Activated naive CD4-positive, alpha-beta T cell treated with anti-CD3 and anti-CD28 coated beads, Interleukin-2, amount 50 U/mL, for 72 hours (primary cell): ENCODE data around the gene AQP5. TPM values are rescaled to one million over a fixed set of nuclear protein-coding genes. Genes with fewer than 3 reads are reported as not detected.

Source experiments
- ATAC-seq, 2 donors: fragments of 150-1000 bp; cut with Tn5 transposase; 2 replicates each; pipeline ENCODE4 v1.10.0; 2021; ENCODE audit warnings: mild to moderate bottlenecking in 2 of 2, moderate library complexity in 2 of 2
- DNase-seq, 2 donors: peaks; one replicate each; pipeline ENCODE4 v3.0.0; 2021 to 2022; ENCODE audit warnings: low spot score in 2 of 2
- H3K27ac Mint-ChIP-seq, 2 donors: one replicate each; pipeline ENCODE4 v1.8.0; 2022; ENCODE audit warnings: mild to moderate bottlenecking in 2 of 2, mixed read lengths in 2 of 2
- H3K36me3 Mint-ChIP-seq, 2 donors: one replicate each; pipeline ENCODE4 v1.8.0; 2022; ENCODE audit warnings: mixed read lengths in 2 of 2
- H3K9me3 Mint-ChIP-seq, 2 donors: one replicate each; pipeline ENCODE4 v1.8.0; 2022; ENCODE audit warnings: mixed read lengths in 2 of 2
- total RNA-seq, 2 donors: library from RNA; stranded (reverse); gene quantifications; one replicate each; pipeline ENCODE4 v1.2.3, GENCODE V29; 2022

AQP5 gene
- total RNA-seq, 2 donors from 2014 or later: not detected

- ATAC-seq: no peak
- Mint-ChIP-seq H3K27ac (no peak overlapping the region), H3K9me3 (no peaks in the 10 kb centered on the region), H3K36me3 (no peaks in the 10 kb centered on the region)
- DNase-seq: peak in 1 of 2 donors; percentile 51
Observed at GRCh38 chr12:49944046-49944445, 17.6 kb upstream of the AQP5 start.

DNA sequence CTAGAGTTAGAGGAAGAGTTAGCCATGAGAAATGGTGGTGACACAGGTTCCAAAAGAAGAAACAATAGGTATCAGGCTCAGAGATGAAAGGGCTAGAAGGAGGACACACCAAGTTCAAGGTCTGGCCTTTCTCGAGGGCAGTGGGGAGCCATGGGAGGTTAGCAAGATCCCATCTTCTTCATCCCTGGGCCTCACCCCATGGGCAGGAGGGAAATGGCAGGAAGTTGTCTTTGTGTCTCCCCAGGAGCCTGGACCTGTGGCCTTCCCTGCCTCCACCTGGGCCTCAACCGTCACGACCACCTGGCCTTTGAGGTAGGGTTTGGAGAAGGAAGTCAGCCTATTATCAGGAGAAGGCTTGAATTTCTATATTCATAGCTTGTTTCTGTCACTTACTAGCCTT, 17.0 kb upstream of the AQP5 start:
- H3K36me3 Mint-ChIP-seq: no peaks in the 10 kb centered on the region
- no peak for ATAC-seq
- no peaks in the 10 kb centered on the region for H3K9me3 Mint-ChIP-seq
- peak in 1 of 2 donors; percentile 44 for DNase-seq
- H3K27ac Mint-ChIP-seq: peak overlapping the region; percentile 17 to 84

- peak; percentile 90 to 92 for DNase-seq
- no peaks in the 10 kb centered on the region for H3K9me3 Mint-ChIP-seq
- H3K36me3 Mint-ChIP-seq: no peaks in the 10 kb centered on the region
- peak; percentile 99 to 100 for ATAC-seq
- peak overlapping the region; percentile 84 to 88 for H3K27ac Mint-ChIP-seq
Observed at GRCh38 chr12:49945394-49946080, 16.1 kb upstream of the AQP5 start.

GRCh38 chr12:49946086-49946485, 15.6 kb upstream of the AQP5 start:
- DNase-seq (no peak), ATAC-seq (no peak)
- no peaks in the 10 kb centered on the region for H3K36me3 Mint-ChIP-seq
- peak overlapping the region in 1 of 2 donors; percentile 84 for H3K27ac Mint-ChIP-seq
- no peaks in the 10 kb centered on the region for H3K9me3 Mint-ChIP-seq

DNA sequence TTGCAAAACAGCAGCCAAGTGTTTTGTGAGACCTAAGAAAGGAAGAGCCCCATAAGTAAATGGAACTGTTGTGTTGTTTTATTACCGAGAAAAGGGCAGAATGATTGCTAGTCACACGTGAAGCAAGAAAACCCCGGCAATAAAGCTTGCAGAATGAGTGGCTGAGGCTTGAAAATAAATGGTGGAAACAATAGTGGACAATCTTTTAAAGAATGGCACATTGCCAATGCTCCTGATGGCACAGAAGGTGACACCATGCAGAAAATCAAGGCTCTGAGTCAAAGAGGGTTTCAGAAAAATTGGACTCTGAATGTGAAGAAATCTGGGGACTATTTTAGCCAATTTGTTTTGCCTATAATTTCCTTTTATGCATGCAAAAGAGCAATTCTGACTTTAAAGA, 15.2 kb upstream of the AQP5 start:
- Mint-ChIP-seq H3K9me3 (no peaks in the 10 kb centered on the region), H3K27ac (peak overlapping the region in 1 of 2 donors; percentile 84), H3K36me3 (no peaks in the 10 kb centered on the region)
- ATAC-seq (no peak), DNase-seq (no peak)

DNA sequence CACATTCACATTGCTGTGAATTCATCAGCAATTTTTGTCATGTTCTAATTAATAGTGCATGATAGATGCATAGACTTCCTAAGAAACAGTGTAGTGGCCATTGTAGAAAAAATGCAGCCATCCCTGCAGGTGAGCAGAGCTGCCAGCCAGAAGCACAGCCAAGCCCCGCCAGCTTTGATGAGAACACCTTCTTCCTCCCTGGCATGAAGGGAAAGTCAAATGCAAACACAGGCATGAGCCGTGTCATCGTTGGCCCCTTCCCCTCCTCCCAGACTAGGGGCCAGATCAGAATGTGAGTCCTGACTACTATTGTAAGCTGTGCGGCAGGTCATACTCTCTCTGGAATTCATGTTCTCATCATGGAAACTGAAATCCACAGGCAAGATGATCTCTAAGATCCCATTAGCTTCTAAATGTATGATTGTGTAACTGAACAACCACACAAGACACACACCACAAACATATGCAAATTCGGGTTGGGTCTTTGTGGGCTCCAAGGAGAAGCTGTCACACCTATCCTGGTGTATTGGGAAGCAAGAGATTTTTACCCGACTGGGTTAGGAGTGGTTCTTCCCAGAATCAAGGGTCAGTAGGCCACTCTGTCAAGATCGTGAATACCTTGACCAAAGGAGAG, 14.0 kb upstream of the AQP5 start:
- no peaks in the 10 kb centered on the region for H3K36me3 Mint-ChIP-seq
- ATAC-seq: no peak
- H3K9me3 Mint-ChIP-seq: no peaks in the 10 kb centered on the region
- DNase-seq: no peak
- H3K27ac Mint-ChIP-seq: no peak overlapping the region

DNA sequence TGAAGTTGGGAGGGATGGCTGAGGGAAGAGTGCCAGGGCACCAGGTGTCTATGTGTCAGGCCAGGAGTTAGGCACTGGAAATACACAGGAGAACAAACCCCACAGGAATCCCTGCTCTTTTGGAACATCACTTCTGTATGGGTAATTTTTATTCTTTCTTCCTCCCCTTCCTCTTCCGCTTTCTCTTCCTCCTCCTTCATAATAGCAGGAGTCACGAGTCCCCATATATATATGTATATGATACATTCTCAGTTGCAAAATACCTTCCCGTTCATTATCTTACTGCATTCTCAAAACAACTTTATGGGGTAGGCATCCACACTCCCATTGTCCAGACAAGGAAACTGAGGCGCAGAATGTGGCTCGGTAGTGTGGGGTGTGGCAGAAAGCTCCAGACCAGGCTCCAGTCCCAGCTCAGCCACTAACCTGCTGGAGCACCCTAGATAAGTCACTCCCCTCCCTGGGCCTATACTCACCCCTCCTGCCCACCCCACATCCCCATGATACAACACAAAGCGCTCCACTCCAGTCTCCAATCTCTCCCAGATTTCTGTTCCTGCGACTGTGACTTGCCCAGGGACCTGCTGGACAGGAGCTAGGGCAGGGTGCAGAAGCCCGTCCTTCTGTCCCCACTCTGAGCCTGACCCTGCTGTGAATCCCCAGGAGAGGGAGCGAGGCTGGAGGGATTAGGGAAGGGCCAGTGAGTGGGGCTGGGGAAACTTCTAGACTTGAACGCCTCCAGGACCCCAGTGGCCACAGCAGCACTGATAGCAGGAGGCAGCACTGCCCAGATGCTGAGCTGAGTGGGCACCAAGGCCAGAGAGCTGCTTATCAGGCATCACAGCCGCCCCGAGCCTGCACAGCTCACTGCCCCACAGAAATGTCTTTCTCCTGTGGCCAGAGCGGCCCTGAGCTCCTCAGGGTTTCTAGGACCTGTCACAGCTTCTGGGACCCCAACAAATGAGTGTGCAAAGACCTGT, 12.5 kb upstream of the AQP5 start:
- H3K27ac Mint-ChIP-seq: no peak overlapping the region
- no peaks in the 10 kb centered on the region for H3K36me3 Mint-ChIP-seq
- no peaks in the 10 kb centered on the region for H3K9me3 Mint-ChIP-seq
- DNase-seq: no peak
- no peak for ATAC-seq

DNA sequence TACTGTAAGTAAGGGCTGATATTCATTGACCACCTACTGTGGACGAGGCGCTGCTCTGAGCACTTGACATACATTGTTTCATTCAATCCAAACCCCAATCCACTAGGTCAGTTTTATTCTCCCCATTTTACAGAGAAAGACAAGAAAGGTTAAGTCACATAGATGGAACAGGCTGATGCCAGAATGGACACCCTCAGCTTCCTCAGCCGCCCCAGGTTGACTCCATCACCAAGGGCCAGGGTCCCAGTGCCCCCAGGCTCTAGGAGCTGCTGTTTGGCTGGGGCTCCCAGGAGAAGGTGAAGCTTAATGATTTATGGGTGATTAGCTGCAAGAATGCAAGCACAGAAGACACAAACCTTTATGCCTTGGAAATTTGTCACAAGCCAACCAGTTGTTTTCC, 11.8 kb upstream of the AQP5 start:
- Mint-ChIP-seq H3K27ac (no peak overlapping the region), H3K9me3 (no peaks in the 10 kb centered on the region), H3K36me3 (no peaks in the 10 kb centered on the region)
- ATAC-seq (no peak), DNase-seq (no peak)

- ATAC-seq: no peak
- no peaks in the 10 kb centered on the region for H3K36me3 Mint-ChIP-seq
- no peaks in the 10 kb centered on the region for H3K9me3 Mint-ChIP-seq
- DNase-seq: no peak
- no peak within 1 kb of the TSS for H3K27ac Mint-ChIP-seq
Observed at GRCh38 chr12:49950273-49951251, 11.1 kb upstream of the AQP5 start, which contains the start of gene AQP2. Gene AQP2, plus strand, starts transcription at chr12:49950737. Its CDS starts 94 bp downstream, at chr12:49950831.

DNA sequence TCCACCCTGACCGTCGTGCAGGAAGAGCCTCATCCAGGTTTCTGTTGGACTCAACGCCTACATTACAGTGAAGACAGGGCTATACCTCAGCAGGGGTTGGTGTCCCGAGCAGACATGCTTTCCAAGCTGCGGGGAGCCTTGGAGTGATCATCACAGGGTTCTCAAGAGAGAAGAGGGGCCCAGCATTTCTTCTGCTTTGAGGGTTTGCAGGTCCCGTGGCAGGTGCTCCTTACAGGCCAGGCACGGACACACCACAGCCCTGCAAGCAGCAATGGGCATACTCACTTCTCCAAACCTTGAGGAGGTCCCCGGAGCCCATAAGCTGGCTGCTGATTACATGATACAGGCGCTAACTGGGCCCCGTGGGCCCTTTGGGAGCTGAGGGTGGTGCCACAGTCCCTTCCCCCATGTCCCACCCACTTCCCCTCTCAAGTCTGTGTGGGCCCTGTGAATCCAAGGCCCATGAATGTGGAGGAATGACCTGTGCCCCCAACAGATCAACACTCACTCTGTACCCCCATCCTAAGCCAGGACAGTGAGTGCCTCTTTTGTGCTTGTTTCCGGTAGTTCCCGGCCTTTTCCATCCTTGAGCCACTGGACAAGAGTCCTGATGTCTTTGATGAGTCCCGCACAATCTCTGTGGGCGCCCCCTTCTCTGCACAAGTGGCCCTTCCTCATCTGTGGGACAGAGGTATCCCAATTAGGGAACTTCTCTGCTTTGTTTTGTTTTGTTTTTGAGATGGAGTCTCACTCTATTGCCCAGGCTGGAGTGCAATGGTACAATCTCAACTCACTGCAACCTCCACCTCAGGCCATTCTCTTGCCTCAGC, 10.0 kb upstream of the AQP5 start:
- Mint-ChIP-seq H3K9me3 (no peaks in the 10 kb centered on the region), H3K27ac (no peak overlapping the region), H3K36me3 (no peaks in the 10 kb centered on the region)
- DNase-seq (no peak), ATAC-seq (no peak)

DNA sequence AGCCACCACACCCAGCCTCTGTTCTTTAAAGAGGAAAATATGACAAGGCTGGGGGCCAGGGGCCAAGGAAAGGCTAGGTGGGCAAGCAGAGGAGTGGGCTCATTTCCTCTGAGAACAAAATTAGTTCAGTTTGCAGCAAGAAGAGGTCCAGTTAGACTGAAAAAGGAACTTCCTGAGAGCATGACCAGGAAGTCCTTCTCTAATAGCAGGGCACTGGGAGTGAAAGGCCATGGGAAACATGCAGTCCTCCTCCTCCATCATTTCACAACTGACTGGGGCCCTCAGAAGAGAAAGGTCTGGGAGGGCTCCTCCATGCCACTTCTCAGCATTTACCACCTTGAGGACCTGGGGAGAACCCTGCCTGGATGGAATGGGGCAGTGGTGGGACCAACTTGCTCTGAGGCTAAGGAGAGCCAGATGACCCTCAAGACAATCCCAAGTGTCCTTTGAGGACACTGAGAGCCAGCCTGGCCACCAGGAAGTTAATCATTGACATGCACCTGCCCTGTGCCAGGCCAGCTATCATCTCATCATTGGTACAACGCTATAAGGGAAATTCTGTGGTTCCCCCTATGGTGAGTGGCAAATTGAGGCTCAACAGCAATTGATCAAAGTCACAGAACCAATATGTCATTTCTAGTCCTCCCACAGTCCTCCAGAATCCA, 9.1 kb upstream of the AQP5 start:
- Mint-ChIP-seq H3K36me3 (no peaks in the 10 kb centered on the region), H3K27ac (no peak overlapping the region), H3K9me3 (no peaks in the 10 kb centered on the region)
- no peak for DNase-seq
- ATAC-seq: no peak

GRCh38 chr12:49953151-49953550, 8.5 kb upstream of the AQP5 start:
- H3K27ac Mint-ChIP-seq: no peak overlapping the region
- ATAC-seq: no peak
- DNase-seq: no peak
- no peaks in the 10 kb centered on the region for H3K36me3 Mint-ChIP-seq
- H3K9me3 Mint-ChIP-seq: no peaks in the 10 kb centered on the region

GRCh38 chr12:49953961-49954846, 7.5 kb upstream of the AQP5 start:
- DNase-seq: no peak
- Mint-ChIP-seq H3K36me3 (no peaks in the 10 kb centered on the region), H3K9me3 (no peaks in the 10 kb centered on the region), H3K27ac (no peak overlapping the region)
- ATAC-seq: no peak
